SKM-1 (cell line): ENCODE measurements around the gene EDC4.

Source experiments
- DNase-seq: peaks from one replicate; lab custom pipeline; 2025; ENCODE audit not compliant: unreplicated experiment; lab: John Stamatoyannopoulos, UW

EDC4 gene

GRCh38 chr16:67873435-67874370, 851 bp downstream of the EDC4 start:
- no peak for DNase-seq

GRCh38 chr16:67874372-67874771, 1.5 kb downstream of the EDC4 start:
- no peak for DNase-seq

- no peak for DNase-seq
Measured at GRCh38 chr16:67877064-67877463, 4.2 kb downstream of the EDC4 start.

- DNase-seq: no peak
Measured at GRCh38 chr16:67878232-67878631, 5.4 kb downstream of the EDC4 start.

DNA sequence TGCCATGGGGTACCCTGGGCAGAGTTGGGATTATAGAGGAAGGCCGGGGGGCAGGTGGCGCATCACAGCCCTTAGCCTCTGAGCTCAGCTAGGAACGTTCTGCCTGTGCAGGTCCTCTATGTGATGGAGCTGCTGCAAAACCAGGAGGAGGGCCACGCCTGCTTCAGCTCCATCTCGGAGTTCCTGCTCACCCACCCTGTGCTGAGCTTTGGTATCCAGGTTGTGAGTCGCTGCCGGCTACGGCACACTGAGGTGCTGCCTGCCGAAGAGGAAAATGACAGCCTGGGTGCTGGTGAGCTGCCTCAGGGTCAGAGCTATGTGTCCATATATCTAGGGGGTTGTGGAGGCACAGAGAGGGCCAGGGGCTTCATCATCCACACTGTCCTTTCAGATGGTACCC, 6.0 kb downstream of the EDC4 start:
- no peak for DNase-seq

- no peak for DNase-seq
Measured at GRCh38 chr16:67879462-67879861, 6.6 kb downstream of the EDC4 start.

- DNase-seq: no peak
Measured at GRCh38 chr16:67879936-67880335, 7.1 kb downstream of the EDC4 start.

DNA sequence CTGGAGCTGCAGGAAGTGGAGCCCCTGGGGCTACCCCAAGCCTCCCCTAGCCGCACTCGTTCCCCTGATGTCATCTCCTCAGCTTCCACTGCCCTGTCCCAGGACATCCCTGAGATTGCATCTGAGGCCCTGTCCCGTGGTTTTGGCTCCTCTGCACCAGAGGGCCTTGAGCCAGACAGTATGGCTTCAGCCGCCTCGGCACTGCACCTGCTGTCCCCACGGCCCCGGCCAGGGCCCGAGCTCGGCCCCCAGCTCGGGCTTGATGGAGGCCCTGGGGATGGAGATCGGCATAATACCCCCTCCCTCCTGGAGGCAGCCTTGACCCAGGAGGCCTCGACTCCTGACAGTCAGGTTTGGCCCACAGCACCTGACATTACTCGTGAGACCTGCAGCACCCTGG, 7.7 kb downstream of the EDC4 start:
- DNase-seq: no peak

DNA sequence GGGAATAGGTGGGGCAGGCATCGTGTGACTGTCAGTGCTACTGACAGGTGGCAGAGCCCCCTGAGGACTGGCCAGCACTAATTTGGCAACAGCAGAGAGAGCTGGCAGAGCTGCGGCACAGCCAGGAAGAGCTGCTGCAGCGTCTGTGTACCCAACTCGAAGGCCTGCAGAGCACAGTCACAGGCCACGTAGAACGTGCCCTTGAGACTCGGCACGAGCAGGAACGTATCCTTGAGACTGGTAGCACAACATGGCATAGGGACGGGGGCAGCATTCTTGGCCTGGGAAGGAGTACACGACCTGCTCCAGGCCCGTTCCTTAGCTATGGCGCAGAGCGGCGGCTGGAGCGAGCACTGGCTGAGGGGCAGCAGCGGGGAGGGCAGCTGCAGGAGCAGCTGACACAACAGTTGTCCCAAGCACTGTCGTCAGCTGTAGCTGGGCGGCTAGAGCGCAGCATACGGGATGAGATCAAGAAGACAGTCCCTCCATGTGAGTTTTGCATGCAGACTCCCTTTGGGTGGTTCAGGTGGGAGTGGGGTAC, 8.8 kb downstream of the EDC4 start:
- no peak for DNase-seq

DNA sequence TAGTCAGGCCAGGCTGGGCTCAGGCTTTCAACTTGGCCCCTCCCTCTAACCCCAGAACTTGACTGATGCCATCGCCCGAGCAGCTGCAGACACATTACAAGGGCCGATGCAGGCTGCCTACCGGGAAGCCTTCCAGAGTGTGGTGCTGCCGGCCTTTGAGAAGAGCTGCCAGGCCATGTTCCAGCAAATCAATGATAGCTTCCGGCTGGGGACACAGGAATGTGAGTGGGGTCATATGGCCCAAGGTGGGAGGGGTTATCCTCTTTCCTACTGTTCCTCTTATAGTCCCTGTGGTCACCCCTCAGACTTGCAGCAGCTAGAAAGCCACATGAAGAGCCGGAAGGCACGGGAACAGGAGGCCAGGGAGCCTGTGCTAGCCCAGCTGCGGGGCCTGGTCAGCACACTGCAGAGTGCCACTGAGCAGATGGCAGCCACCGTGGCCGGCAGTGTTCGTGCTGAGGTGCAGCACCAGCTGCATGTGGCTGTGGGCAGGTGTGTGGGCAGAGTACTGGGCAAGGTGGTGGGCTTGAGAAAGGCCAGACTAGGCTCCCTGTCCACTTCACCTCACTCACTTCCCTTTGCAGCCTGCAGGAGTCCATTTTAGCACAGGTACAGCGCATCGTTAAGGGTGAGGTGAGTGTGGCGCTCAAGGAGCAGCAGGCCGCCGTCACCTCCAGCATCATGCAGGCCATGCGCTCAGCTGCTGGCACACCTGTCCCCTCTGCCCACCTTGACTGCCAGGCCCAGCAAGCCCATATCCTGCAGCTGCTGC, 9.7 kb downstream of the EDC4 start:
- no peak for DNase-seq

DNA sequence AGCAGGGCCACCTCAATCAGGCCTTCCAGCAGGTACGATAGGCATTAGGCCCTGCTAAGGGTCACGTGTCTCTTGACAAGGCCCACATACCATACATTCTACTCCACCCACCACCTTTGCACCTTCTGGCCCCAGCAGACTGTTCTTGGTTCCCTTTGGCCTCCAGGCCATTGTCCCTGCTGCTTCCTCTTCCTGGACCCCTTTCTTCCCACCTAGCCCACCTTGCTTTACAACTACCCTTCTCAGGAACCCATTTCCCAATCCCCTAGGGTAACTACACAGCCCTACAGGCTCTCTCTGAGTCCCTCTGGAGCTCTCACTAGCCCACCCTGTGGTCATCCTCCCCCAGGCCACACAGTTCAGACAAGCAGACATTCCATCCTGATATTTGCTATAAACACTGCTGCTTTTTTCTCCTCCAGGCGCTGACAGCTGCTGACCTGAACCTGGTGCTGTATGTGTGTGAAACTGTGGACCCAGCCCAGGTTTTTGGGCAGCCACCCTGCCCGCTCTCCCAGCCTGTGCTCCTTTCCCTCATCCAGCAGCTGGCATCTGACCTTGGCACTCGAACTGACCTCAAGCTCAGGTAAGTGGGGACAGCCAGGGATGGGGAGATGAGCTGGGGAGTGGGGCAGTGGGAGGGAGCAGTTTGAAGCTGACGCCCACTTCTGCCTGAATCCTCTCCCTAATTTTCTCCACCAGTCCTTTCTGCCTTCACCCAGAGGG, 10.5 kb downstream of the EDC4 start:
- DNase-seq: peak; percentile 9

GRCh38 chr16:67883872-67884261, 11.0 kb downstream of the EDC4 start:
- DNase-seq: no peak

DNA sequence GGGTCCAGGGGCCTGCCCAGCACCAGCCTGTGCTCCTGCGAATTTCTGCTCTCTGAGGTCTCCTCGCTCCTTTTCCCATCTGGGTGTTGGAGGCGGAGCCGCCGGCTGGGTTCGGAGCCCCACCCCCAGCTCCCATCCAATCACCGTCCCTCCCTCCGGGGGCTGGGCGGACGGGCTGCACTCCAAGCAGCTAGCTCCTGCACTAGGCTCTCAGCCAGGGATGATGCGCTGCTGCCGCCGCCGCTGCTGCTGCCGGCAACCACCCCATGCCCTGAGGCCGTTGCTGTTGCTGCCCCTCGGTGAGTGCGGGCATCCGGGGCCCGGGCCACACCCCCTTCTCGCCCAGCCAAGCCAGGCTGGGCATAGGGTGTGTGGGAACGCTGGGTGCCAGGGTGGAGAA, 11.8 kb downstream of the EDC4 start, which contains the start of gene NRN1L:
NRN1L (plus strand) TSS at position 202 of the 400 bp plus-strand sequence; CDS start at position 221, 19 bp downstream.
- no peak for DNase-seq

DNA sequence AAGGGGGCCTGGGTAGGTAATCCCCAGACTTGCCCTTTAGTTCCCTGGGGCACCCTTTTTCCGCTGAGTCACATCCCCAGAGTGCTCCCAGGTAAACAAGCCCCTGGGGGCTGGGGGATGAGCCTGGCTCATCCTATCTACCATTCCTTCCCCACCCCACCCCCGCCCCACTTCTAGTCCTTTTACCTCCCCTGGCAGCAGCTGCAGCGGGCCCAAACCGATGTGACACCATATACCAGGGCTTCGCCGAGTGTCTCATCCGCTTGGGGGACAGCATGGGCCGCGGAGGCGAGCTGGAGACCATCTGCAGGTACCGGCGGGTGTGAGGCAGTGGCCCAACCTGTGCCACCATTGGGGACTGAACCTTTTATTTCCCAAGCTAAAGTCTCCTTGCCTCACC, 12.7 kb downstream of the EDC4 start:
- DNase-seq: no peak

- no peak for DNase-seq
Measured at GRCh38 chr16:67885976-67886375, 13.1 kb downstream of the EDC4 start.

- DNase-seq: no peak
Measured at GRCh38 chr16:67886387-67886786, 13.5 kb downstream of the EDC4 start.

GRCh38 chr16:67888331-67888730, 15.5 kb downstream of the EDC4 start:
- DNase-seq: no peak

DNA sequence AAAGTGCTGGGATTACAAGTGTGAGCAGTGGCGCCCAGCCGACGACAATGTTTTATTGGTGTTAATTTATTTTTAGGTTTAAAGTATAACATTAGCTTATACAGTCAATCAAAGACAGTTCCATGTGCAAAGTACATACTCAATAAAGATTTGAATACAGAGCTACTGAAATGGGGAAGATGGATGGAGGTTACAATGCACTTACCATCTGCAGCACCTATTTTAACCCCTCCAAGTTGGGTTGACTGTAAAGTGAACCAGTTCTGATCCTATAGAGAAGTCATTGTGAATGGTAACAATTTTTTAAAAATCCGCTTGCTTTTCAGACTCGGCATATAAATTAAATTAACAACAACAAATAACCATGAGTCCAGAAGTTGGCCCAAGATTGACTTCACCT, 19.5 kb downstream of the EDC4 start:
- DNase-seq: no peak

GRCh38 chr16:67892899-67893742, 20.3 kb downstream of the EDC4 start, which contains the start of gene PSKH1:
TSS of gene PSKH1 (plus strand) at chr16:67893254. CDS start at chr16:67908750, 15,496 bp downstream.
- DNase-seq: peak; percentile 97

DNA sequence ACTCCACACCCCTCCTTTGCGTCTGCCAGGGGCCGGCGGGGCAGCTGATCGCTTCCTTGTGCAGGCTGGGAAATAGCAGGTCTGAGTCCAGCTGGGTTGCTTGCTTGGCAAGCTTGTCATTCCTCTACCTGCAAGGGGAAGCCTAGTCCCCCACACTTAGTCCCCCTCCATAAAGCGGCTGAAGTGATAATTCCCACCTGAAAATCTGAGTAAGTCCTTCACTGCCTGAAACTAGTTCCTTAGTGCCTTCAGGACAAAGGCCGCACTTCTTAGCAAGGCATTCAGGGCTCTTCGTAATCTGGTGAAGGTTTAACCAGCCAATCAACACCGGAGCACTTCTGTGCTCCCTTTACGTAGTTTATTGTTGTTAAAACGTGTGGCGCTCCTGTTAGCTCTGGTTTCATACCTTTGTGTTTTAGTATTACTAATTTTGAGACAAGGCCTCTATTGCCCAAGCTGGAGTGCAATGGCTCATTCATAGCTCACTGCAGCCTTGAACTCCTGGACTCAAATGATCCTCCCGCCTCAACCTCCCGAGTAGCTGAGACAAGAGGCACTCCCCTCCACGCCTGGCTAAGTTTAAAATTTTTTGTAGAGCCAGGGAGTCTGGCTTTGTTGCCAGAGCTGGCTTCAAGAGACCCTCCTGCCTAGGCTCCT, 21.0 kb downstream of the EDC4 start:
- DNase-seq: no peak
